T-helper 1 cell (primary cell): ENCODE results near the gene UBE2U.

Experiments used
- DNase-seq, 5 donors: peaks; one replicate each; pipeline ENCODE4 v3.0.0-alpha.2; 2012 to 2020

UBE2U gene

GRCh38 chr1:64295561-64295960, 92.1 kb downstream of the UBE2U start:
- no peak for DNase-seq

GRCh38 chr1:64296459-64296858, 93.0 kb downstream of the UBE2U start:
- no peak for DNase-seq

GRCh38 chr1:64302194-64302593, 98.8 kb downstream of the UBE2U start:
- DNase-seq: no peak

GRCh38 chr1:64302971-64303370, 99.5 kb downstream of the UBE2U start:
- DNase-seq: no peak

GRCh38 chr1:64304823-64305222, 101.4 kb downstream of the UBE2U start:
- DNase-seq: no peak

GRCh38 chr1:64308866-64309265, 105.4 kb downstream of the UBE2U start:
- no peak for DNase-seq

- no peak for DNase-seq
These were observed 106.0 kb downstream of the UBE2U start for GRCh38 chr1:64309431-64309831.

GRCh38 chr1:64310760-64311159, 107.3 kb downstream of the UBE2U start:
- no peak for DNase-seq

GRCh38 chr1:64312431-64312830, 109.0 kb downstream of the UBE2U start:
- DNase-seq: no peak

- DNase-seq: no peak
These were observed 112.0 kb downstream of the UBE2U start for GRCh38 chr1:64315402-64315801.
